ENCODE data around the gene TTC12.

DNA sequence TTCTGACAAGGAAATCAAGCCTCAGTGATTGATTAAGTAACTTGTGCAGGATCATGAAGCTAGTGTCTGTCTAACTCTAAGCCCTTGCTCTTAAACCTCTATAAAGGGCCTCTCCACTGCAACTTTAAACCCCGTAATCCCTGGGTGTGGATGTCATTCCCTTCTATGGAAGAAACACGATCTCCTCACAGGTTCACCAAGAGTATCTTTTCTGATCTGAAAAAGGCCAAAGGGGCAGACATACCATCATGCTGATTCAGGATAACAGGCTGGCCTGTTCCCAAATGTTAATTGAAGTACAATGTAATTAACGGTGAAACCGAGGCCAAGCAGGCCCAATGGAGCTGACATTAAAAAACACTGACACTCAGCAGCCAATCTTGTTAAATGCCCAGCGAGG, 17.1 kb downstream of the TTC12 start:
- TF ChIP-seq, protein P1, sequence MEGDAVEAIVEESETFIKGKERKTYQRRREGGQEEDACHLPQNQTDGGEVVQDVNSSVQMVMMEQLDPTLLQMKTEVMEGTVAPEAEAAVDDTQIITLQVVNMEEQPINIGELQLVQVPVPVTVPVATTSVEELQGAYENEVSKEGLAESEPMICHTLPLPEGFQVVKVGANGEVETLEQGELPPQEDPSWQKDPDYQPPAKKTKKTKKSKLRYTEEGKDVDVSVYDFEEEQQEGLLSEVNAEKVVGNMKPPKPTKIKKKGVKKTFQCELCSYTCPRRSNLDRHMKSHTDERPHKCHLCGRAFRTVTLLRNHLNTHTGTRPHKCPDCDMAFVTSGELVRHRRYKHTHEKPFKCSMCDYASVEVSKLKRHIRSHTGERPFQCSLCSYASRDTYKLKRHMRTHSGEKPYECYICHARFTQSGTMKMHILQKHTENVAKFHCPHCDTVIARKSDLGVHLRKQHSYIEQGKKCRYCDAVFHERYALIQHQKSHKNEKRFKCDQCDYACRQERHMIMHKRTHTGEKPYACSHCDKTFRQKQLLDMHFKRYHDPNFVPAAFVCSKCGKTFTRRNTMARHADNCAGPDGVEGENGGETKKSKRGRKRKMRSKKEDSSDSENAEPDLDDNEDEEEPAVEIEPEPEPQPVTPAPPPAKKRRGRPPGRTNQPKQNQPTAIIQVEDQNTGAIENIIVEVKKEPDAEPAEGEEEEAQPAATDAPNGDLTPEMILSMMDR (IDR thresholded peaks at IDR 0.05 in 2 of 3, conservative IDR thresholded peaks at IDR 0.05 in 1 of 3; ENCODE audit: control insufficient read depth in 2 of 3, extremely low read depth in 1 of 3, insufficient read depth in 1 of 3, low read depth in 3 of 3, low read length in 3 of 3), result no peak
- TF ChIP-seq SP1 (IDR thresholded peaks at IDR 0.05; ENCODE audit: low read depth, low read length), result no peak
